T-helper 22 cell (primary cell): ENCODE data around the gene GCNA.
"Not testable (repeated sequence)": the region's sequence is repeated elsewhere in the genome, so short reads cannot be mapped to it uniquely, and the experiment has no call there.

Source experiments
- DNase-seq: peaks from one replicate; pipeline ENCODE4 v3.0.0-alpha.2; 2020; ENCODE audit warnings: low read depth

Gene GCNA

DNA sequence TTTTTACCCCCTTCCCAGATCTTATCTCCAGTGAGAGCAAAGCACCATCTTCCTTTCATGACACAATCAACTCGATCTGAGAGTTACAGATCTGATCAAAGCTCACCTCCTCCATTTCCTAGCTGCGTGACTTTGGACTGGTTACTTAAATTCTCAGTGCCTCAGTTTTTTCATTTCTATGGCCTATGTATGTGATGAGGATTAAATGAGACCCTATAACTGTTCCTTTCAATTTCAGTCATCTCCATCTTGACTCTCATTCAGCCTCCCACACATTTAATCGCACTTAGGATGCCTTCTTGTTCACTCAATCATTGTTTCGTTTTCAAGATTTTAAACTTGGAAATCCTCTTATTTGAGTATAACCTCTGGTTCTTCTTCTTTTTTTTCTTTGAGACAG, 60.2 kb downstream of the GCNA start:
- no peak for DNase-seq

DNA sequence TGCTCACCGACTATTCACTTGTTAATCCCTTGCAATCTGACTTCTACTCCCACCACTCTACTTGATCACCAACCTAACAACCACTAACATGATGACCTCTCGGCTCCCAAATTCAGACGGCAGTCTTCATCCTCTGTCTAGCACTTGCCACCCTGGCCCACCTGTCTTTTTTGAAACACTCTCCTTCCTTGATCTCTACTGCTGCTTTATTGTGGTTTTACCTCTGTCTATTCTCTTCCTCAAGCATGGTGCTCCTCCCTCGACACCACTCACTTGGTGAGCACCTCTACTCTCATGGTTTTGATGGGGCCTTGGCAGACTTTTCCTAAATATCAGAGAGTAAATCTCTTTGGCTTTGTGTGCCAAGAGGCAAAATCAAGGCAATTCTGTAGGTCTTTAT, 61.8 kb downstream of the GCNA start:
- no peak for DNase-seq

DNA sequence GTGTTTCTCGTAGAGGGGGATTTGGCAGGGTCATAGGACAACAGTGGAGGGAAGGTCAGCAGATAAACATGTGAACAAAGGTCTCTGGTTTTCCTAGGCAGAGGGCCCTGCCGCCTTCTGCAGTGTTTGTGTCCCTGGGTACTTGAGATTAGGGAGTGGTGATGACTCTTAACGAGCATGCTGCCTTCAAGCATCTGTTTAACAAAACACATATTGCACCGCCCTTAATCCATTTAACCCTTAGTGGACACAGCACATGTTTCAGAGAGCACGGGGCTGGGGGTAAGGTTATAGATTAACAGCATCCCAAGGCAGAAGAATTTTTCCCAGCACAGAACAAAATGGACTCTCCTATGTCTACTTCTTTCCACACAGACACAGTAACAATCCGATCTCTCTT, 66.2 kb downstream of the GCNA start:
- DNase-seq: not testable (repeated sequence)

DNA sequence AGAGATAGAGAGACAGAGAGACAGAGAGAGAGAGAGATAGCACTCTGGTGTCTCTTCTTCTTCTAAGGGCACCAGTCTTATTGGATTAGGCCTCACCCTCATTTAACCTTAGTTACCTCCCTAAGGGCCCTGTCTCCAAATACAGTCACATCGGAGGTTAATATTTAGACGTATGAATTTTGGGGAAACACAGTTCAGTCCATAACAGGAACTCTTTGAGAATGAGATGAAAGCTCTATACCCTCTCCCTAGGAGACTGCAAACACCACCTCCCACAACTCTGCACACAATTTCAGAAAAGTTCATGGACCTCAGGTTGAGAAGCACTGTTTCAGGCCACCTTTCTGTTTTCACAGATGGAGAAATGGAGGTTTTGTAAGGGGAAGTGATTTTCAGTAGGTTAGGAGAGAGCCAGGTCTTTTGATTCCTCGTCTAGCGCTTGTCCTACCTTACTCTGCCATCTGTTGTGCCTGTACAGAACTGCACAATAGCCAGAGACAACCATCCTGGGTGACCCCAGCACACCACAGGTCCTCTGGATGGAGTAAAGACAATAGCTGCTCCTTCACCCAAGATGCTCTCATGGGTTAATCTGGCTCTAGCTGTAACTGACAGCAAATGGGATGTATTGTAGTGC, 72.2 kb downstream of the GCNA start:
- no peak for DNase-seq

DNA sequence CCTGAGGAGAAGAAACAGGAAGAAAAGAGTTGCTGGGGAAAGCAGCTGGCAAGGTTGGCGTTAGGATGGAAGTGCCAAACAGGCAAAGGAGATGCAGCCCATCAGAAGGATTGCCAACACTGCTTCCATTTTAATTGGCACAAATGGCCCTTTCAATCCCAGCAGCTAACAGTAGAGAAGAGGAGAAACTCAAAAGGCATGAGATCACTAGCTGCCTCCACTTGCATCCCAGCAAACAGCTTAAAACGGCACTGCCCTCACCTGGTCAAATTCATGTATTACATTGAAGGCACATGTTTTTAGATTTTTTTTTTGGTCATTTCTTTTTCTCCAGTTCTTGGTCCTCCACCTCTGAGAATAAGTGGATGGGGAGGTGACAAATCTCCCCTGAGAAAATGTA, 74.2 kb downstream of the GCNA start:
- no peak for DNase-seq

DNA sequence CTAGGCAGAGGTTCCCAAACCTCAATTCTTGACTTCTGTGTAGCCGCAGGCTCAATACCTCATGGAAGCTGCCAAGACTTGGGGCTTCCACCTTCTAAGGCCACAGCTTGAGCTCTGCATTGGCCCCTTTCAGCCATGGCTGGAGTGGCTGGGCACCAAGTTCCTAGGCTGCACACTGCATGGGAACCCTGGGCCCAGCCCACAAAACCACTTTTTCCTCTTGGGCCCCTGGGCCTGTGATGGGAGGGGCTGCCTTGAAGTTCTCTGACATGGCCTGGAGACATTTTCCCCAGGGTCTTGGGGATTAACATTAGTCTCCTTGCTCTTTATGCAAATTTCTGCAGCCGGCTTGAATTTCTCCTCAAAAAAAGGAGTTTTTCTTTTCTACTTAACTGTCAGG, 75.1 kb downstream of the GCNA start:
- no peak for DNase-seq

DNA sequence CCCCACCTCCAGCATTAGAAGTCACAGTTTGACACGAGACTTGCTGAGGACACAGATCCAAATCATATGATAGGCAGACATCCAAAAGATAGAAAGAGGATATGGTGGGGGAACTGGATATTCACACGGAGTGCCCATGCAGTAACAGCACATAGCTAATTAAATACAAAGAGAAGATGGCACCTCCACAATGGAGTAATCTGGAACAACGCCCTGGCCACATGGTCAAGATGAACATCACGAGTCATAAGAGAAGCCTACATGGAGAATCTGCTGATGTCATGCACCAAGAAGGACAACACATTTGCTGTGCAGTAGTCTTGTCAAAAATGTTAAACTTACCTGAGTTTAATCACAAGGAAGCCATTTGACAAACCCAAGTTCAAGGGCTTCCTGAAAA, 79.0 kb downstream of the GCNA start:
- no peak for DNase-seq

DNA sequence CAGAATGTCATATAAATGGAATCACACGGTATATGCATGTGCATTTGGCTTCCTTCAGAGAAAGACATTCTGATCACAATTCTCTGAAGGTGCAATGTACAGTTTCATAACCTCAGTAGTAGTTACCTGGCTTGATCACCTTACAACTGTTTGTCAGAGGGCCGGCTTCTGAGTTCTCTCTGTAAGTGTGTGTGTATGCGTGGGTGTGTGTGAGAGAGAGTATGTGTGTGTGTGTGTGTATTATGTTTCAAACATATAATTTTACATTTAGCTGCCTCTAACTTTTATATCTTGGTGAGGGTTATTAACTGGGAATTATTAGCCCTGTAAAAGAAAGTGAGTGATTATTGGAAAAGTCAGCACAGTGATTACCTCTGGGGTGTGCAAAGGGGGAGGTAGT, 81.1 kb downstream of the GCNA start:
- no peak for DNase-seq

DNA sequence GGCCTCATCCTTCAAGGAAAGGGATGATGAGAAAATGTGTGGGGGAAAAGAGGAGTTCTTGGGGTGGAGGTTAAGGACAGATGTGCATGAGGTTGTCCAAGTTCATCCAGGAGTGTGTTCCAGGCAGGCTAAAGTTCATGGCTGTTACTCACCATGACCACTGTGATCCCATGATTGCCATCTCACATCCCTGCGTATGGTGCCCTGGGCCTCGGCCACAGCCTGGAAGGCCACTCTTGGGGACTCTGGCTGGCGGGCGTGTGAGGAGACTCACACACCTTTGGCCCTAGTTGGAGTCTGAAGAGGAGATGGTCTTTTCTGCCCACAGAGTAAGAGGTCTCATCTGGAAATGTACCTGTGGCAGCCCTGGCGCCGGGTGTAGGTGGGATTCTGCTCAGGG, 81.7 kb downstream of the GCNA start:
- no peak for DNase-seq

DNA sequence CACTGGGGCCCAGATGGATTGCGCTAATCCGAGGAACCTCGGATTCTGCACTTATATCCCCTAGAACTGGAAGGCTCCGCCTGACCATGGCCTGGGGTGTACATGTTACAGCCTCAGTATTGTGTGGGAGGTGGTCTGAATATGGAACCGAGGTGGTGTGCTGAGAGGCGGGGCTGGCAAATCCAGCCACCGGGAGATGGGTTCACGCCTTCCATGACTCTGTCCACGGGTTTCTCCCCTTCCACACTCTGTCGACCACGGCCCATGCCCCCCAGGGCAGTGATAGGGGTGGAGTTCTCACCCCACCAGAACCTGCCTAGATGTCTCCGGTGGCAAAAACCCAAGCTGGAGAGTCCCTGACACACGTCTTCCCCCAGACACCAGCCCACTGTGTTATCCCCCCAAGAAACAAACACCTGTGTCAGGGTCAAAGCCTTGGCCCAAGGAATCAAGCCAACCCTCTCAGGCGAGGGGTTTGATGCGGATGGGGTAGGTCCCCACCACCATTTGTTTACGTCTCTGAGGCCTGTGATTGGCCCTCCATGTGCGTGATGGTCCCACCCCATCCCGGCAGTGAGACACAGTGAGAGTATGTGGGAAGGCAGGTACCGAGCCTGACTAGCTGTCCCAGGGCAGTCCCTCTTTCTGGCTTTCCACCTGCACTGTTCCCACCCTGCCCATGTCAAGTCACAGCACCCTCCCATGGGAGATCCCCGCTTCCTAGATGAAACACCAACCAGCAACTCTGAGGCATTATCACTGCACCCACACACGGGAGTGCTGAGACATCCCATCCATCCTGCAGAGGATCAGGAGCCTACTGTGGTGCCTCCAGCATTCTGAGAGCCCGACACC, 82.6 kb downstream of the GCNA start:
- no peak for DNase-seq

DNA sequence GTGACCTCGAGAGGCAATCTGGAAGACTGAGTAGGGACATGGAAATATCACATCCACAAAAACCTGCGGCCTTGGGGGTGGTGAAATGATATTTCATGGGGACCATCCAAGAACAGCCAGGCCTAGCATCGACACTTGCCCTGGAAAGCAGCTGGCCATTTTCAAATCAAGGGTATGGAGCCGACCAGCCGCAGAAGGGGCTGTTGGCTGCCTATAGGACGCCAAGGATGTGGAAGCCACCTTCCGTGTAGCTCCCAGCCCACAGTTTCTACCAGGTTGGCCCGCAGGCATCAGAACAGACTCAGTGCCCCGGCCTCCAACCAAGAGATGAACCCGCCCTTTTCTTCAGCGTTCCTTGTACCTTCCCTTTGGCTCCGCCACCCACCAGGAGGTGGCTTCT, 83.7 kb downstream of the GCNA start:
- no peak for DNase-seq

DNA sequence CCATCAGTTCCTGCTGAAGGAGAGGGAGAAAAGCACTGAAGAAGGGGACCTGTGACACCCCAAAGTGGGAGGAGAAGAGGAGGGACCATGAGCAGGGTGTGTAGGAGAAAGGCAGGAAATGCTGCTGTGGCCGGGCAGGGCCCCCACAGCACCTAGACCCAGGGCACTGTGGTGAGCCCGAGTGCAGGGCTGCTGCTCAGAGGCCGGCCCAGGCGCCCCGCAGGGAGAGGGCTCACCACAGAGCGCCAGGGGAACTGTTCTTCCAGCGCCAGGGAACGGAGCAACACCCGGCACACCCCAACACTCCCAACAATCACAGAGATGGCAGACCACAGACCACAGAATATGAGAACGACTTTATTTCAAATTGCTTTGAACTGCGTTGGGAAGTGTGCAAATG, 84.4 kb downstream of the GCNA start:
- DNase-seq: not testable (repeated sequence)
